A549 treated with DMSO at 1 μM for 4 hours (cell line): Measurements from ENCODE around the gene KLF11. TPM values are rescaled to one million over a fixed set of nuclear protein-coding genes. Genes with fewer than 3 reads are reported as not detected.

Source experiments
- total RNA-seq: library from RNA; stranded (reverse); fragments of 200-300 nt; extraction: Qiagen RNA extraction; gene quantifications from 5 replicates; pipeline ENCODE4 v1.2.3, GENCODE V29; 2022; ENCODE audit warnings: low read depth

Gene KLF11
- 3.7 to 5.7 TPM (median 5.4 TPM) in 5 replicates for total RNA-seq

DNA sequence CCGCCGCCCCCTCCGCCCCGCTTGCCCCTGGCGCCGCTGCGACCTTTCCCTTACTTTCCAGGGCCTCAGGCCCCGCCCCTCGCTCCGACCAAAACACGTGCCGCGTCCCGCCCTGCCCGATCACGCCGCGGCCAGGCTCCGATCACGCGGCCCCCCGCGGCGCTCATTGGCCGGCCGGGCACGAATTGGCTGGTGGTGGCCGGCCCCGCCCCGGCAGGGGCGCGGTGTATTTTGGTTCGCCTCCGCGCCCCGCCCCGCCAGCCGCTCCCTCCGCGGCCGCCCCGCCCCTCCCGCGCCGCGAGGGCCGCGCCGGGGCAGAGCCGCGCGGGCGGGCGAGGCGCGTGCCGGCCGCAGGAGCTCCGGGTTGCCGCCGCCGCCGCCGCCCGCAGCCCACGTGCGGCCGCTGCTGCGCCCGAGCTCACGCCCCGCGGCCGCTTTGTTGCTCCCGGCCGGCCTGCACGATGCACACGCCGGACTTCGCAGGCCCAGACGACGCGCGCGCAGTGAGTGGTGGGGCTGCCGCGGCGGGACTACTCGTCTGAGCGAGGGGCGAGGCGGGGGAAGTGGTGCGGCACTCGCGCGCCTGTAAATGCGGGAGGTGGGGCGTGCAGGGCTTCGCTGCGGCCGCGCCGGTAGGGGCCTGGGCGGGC lies at the start of gene KLF11:
KLF11 (plus strand) TSS at position 295 of the 650 bp plus-strand sequence; CDS start at position 462, 167 bp downstream.

GRCh38 chr2:10079870-10080535 lies 36.7 kb downstream of the KLF11 start, which contains the start of gene CYS1:
CYS1 (minus strand) TSS chr2:10080411; CDS start chr2:10080223, 188 bp downstream.

Other genes starting within 250 kb of the KLF11 start
- gene TAF1B, start 200.1 kb upstream of the KLF11 start, total RNA-seq = 23.4 to 46.5 TPM (median 27.1 TPM) in 5 replicates
- 1.2 to 1.7 TPM (median 1.2 TPM) in 5 replicates for gene GRHL1, start 91.9 kb upstream of the KLF11 start, total RNA-seq
- 0.65 to 1.7 TPM (median 1.4 TPM) in 5 replicates for gene CYS1, start 36.9 kb downstream of the KLF11 start, total RNA-seq
- gene RRM2, start 79.2 kb downstream of the KLF11 start, total RNA-seq = 168 to 246 TPM (median 244 TPM) in 5 replicates